Measurements from ENCODE around the gene CC2D2A. TPM values are rescaled to one million over a fixed set of nuclear protein-coding genes. Genes with fewer than 3 reads are reported as not detected.

The CC2D2A gene
- total and polyA plus RNA-seq, 2 of the 13 experiments (the other 11 are each of a cell fraction or from before 2014, with no cell fraction given) = 4.2 to 7.2 TPM

GRCh38 chr4:15428611-15429010 lies 41.1 kb upstream of the CC2D2A start:
- FAIRE-seq (no peak), ATAC-seq (no peak), DNase-seq (ENCODE audit: low spot score) (no peak)
- Histone ChIP-seq H3K36me3 (replicated peaks in 1 of 2; ENCODE audit: control insufficient read depth in 1 of 2, insufficient read depth in 2 of 2, low read length in 2 of 2) (no peaks in the 10 kb centered on the region), H3K27ac (ENCODE audit: extremely low read length, insufficient read depth, low read length) (no peak overlapping the region), H3K9ac (ENCODE audit: insufficient read depth, low read depth, low read length) (no peak overlapping the region), H2AFZ (ENCODE audit: low read length) (no peak overlapping the region), H3K9me3 (ENCODE audit: low read length) (no peaks in the 10 kb centered on the region), H4K20me1 (ENCODE audit: insufficient read depth, low read length) (no peaks in the 10 kb centered on the region), H3K4me3 (replicated peaks in 1 of 3; ENCODE audit: insufficient read depth in 1 of 3, low read depth in 2 of 3, low read length in 3 of 3) (no peak overlapping the region), H3K4me2 (ENCODE audit: low read depth, low read length) (no peak overlapping the region), H3K27me3 (ENCODE audit: control insufficient read depth in 1 of 2, insufficient read depth in 2 of 2, low read length in 2 of 2) (no peaks in the 10 kb centered on the region), H3K4me1 (ENCODE audit: insufficient read depth, low read length) (no peaks in the 10 kb centered on the region), H3K79me2 (ENCODE audit: insufficient read depth, low read length) (no peaks in the 10 kb centered on the region)
- 20% methylated on average over 1 of the region's 1 CpG for WGBS (ENCODE audit: low lambda C conversion rate)
- intact Hi-C loops (cut with micrococcal nuclease; ENCODE audit: unreplicated experiment) = no loop called here
- TF ChIP-seq REL (CRISPR knock-in tag; conservative IDR thresholded peaks at IDR 0.05) = no peak
- no peak for TF ChIP-seq ZNF83 (CRISPR knock-in tag; IDR thresholded peaks at IDR 0.05; ENCODE audit: borderline replicate concordance)
- no peak for TF ChIP-seq NFATC3 (CRISPR knock-in tag; IDR thresholded peaks at IDR 0.05)
- TF ChIP-seq KAT8 (CRISPR knock-in tag; IDR thresholded peaks at IDR 0.05) = no peak
- TF ChIP-seq ZNF629 (CRISPR knock-in tag; conservative IDR thresholded peaks at IDR 0.05) = no peak
- no peak for TF ChIP-seq PTBP1 (IDR thresholded peaks at IDR 0.05; ENCODE audit: low read depth, low read length, poor library complexity, severe bottlenecking)
- TF ChIP-seq CBX1 (IDR thresholded peaks at IDR 0.05; ENCODE audit: low read depth) = no peak
- no peak for TF ChIP-seq ETS1 (CRISPR knock-in tag; IDR thresholded peaks at IDR 0.05)
- no peak for TF ChIP-seq PAXIP1 (CRISPR knock-in tag; conservative IDR thresholded peaks at IDR 0.05)
- no peak for TF ChIP-seq ZNF225 (CRISPR knock-in tag; IDR thresholded peaks at IDR 0.05)
- TF ChIP-seq SPEN (CRISPR knock-in tag; IDR thresholded peaks at IDR 0.05; ENCODE audit: low read depth) = no peak
- no peak for TF ChIP-seq RAD51 (IDR thresholded peaks at IDR 0.05; ENCODE audit: borderline replicate concordance)
- TF ChIP-seq HNF4A (CRISPR knock-in tag; IDR thresholded peaks at IDR 0.05) = no peak
- TF ChIP-seq ZNF451 (CRISPR knock-in tag; IDR thresholded peaks at IDR 0.05) = no peak
- no TSS peak for BruUV-seq (replicated peaks)
- in situ Hi-C loops (cut with HindIII; ENCODE audit: extremely low pct_ligation_motif_present, low pct_unique_long_range_greater_than_20kb) = no loop called here
- CTCF ChIA-PET (ENCODE audit: low intra/inter-chr PET ratio, low total read pairs) = no interaction called here
- POLR2A ChIA-PET = no interaction called here
